Stimulated activated CD8-positive, alpha-beta memory T cell treated with anti-CD3 and anti-CD28 coated beads, Interleukin-2, amount 100 ng/mL, for 1 hour (primary cell): ENCODE results near the gene MIR17HG.
"Not testable (repeated sequence)": the region's sequence is repeated elsewhere in the genome, so short reads cannot be mapped to it uniquely, and the experiment has no call there.

Experiments used
- DNase-seq, 2 donors: peaks; one replicate each; pipeline ENCODE4 v3.0.0-alpha.2; 2020; ENCODE audit warnings: low read depth in 2 of 2

Gene MIR17HG

GRCh38 chr13:91347996-91348905, 764 bp downstream of the MIR17HG start:
- DNase-seq = peak; percentile 44 to 55

DNA sequence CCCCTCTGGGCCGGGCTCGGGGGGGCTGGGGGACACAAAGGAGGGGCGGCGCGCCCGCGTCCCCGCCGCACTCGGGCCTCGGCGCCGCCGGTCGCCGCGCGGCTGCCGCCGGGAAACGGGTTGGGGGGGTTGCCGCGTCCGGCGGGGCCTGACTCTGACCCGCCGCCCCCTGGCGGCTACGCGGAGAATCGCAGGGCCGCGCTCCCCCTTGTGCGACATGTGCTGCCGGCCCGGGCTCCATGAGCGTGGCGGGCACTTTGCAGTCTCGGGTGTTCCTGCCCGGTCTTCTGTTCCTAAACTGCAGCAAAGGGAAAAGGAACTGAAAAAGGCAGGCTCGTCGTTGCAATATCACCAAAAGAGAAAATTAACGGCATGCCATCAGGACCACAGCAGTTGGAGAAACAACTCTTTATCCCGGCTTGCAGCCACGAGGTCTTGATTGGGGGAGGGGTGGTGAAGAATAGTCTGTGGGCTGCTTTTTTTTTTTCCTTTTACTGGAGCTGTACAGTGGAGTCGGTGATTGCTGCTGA, 1.5 kb downstream of the MIR17HG start:
- DNase-seq = peak; percentile 83 to 86

- DNase-seq = no peak
Observed at GRCh38 chr13:91349992-91350911, 2.8 kb downstream of the MIR17HG start.

- DNase-seq = no peak
Observed at GRCh38 chr13:91351123-91351522, 3.6 kb downstream of the MIR17HG start.

DNA sequence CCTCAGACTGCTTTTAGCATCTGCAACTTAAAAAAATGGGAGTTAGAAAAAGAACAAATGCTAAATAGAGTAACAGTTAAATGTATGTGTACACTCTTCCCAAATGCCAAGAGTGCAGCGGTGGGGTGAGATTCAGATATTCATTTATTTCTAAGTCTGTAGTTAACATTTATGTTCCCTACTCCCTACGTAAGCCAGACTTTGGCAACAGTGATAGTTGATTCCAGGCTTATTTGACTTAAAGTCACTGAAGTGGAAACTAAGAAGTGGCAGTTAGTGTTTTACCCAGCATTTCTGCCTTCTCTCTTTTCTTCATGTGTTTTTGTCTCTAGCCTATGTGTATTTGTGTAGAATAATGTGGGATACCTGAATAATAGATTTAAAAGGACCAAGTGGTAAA, 4.5 kb downstream of the MIR17HG start:
- DNase-seq = no peak

GRCh38 chr13:91352891-91353290, 5.4 kb downstream of the MIR17HG start:
- not testable (repeated sequence) for DNase-seq

GRCh38 chr13:91353494-91353893, 6.0 kb downstream of the MIR17HG start:
- DNase-seq = no peak

DNA sequence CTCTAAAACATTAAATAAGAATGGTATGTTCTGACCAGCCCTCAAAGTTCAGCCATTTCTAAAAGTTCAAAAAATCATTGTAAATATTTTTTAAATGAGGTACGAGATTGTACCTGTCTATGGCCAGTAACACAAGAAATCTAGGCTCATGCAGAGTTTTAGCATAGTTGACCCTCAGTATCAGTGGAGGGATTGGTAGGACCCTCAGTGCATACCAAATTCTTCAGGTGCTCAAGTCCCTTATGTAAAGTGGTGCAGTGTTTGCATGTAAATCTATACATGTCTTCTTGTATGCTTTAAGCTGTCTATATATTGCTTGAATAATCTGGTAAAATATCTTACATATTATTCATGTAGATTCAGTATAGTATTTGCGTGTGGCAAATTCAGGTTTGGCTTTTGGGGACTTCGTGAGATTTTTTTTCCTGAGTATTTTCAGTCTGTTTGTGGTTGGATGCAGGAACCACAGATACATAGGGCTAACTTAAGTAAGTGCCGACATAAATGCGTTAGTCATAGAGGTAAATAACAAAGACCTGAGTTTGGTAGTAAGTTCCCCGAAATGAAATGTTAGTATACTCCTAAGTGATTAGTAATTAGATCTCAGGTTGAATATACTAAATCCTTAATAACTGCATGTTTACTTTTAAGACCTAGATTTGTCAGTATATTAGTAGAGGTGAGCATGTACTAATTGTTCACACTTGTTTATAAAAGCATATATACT, 7.8 kb downstream of the MIR17HG start:
- DNase-seq = no peak

DNA sequence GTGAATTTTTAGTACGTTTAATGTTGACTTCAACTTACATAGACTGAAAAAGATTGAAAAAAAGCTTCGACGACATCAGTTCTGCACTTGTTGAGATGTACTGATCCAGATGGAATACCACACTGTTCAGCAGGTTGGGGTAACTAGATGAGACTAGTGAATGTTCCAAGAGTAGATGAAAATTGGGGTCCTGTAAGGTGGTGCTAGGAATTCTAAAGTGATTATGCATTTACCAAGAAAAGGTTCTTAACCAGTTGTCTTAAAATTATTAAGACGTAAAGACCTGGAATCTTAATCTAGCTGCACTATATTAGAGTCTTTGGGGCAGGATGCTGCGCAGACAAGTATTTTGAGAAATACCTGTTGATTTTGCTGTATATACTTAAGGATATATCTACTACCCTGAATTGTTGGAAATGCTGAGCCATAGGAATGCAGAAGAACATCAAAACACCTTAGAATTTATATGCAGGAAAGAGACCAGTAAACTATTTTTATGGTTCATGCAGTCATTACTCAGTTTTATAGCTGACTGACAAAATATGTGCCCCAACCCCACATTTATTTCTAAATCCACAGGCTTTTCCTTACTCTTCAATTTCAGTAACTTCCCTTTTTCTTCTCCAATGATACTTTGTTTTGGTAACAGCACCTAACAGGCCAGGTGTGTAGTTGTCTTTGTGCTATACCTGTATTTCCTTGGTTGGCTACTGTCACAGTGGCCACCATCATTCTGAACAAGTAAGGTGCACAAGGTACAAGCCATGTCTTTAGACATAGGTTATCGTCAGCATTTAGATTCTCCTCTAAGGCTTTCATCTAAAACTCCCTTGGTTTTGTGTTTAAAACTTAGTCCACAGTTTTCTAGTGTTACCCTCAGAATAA, 8.6 kb downstream of the MIR17HG start:
- DNase-seq = no peak

- no peak for DNase-seq
Observed at GRCh38 chr13:91356919-91357612, 9.6 kb downstream of the MIR17HG start.

DNA sequence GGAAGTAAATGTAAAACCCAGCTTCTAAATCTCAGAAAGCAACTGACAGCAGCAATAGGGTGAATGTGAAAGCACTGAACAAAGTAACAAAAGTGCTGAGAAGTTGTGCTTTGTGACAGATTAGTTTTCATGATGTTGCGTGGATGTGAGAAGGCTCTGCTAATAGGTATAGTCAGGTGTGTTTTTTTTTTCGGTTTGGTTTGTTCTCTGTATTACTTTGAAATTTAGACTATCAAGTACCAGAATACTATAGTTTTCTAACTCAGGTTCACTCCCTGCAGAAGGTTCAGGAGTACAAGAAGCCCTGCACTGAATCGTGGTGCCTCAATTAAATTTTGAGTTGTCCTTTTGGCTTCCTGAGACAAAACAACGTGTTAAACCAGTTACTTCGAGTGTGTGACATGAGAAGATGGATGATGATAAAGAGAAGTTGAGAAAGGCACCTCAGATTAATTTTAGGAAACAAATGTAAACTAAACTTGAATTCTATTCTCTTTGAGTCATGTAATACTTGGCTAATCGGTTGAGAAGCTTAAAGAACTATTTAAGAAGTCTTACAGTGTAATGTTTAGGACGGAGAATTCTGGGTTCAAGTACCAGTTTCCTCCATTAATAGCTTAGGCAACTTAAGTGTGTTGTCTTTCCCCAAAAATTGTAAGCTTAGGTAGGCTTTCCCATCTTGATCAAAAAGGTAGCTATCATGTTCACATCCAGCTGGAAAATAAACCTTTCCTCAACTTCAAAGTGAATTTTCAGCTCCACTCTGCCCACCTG, 10.3 kb downstream of the MIR17HG start:
- DNase-seq = no peak

DNA sequence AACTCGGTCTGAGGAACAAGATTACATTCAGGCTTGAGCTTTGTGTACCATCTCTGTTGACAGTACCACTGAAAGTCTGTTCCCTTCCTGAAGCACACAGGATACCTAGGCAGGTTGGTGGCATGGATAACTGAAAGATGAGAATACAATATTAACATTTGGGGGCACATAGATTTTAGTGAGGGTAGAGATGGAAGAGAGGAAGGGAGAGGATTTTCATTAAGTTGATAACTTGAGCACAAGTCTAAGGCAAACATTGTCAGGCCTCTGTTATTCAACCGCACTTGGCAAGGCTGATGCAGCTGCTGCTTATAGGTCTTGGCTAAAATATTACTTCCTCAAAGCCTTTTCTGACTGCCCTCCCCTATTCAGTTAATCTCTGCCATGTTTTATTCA, 10.9 kb downstream of the MIR17HG start:
- DNase-seq = no peak

- no peak for DNase-seq
Observed at GRCh38 chr13:91359111-91359510, 11.6 kb downstream of the MIR17HG start.

- no peak for DNase-seq
Observed at GRCh38 chr13:91359631-91360030, 12.1 kb downstream of the MIR17HG start.

DNA sequence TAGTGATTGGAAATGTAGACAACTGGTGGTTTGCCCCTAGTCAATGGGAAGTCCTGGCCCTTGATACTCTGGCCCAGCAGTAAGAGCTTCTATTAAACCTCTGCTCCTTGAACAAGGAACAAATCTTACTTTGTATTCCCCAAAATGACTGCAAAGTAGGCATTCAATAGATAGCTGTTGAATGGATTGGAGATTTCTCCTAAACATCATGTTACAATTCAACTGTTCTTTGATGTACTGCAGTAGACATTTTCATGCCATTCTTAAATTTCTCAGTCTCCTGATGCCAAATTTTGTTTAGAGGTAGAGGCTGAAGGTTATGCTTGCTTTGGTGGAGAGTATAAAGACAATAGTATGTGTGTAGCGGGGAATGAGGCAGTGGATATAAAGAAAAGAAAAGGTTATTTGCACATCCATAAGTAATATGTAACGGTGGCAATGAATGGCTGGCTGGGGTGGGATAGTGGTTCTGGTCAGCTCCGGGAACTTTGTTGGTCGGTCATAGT, 12.8 kb downstream of the MIR17HG start:
- no peak for DNase-seq

DNA sequence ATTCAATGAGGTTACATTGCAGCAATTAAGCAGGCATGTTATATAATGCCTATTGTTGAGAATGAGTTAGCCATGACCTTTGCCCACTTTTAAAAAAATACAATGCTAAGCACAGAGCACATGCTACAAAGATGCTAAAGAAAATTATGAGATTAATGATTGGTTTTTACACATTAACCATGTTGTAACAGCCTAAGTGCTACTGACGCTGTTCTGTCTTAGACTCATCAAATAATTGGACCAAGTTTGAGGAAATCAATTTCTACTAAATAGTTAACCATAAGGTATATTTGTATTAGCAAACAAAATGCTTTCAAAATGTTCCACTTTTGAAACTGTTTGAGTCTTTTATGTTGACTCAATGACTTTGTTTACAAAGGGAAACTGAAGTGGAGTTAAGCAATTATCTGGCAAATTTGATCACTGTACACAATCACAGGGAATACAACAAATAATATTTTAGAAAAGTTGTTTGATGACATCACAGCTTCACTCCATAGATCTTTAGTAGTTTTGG, 14.3 kb downstream of the MIR17HG start:
- no peak for DNase-seq

- no peak for DNase-seq
Observed at GRCh38 chr13:91362908-91363307, 15.4 kb downstream of the MIR17HG start.

DNA sequence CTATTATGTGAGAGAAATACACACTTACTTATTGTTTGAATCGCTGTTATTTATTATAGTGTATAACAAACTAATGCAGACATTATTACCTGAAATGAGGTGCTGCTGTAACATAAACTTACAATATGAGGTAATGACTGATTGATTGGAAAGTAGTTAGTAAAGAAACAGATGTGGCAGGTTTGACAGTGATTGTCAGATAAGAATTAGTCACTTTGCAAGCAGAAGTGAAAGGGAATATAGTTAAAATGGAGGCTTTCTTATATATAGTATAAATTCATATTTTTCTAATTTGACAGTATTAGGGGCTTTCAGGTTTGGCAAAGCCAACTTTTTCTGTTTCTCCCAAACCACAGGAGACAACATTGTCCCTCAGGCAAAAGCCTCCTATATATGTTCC, 20.6 kb downstream of the MIR17HG start:
- DNase-seq = no peak
